Superior temporal gyrus (tissue), 1 donor: ENCODE data around the gene ATP1A1.
A peak's percentile ranks its signal among the peaks of the same experiment; 100 is the strongest.

Experiments used
- DNase-seq: peaks from one replicate; pipeline ENCODE4 v3.0.0-alpha.2; 2016; ENCODE audit errors: extremely low spot score

Gene ATP1A1

GRCh38 chr1:116372191-116372590 lies 853 bp upstream of the ATP1A1 start:
- DNase-seq, result no peak

GRCh38 chr1:116373431-116374352 lies 648 bp downstream of the ATP1A1 start:
- no peak for DNase-seq

GRCh38 chr1:116374353-116375147 lies 1.5 kb downstream of the ATP1A1 start:
- no peak for DNase-seq

GRCh38 chr1:116375148-116375886 lies 2.3 kb downstream of the ATP1A1 start:
- peak; percentile 76 for DNase-seq

- DNase-seq, result peak; percentile 79
These were observed 3.1 kb downstream of the ATP1A1 start for GRCh38 chr1:116375887-116376728.

- DNase-seq, result no peak
These were observed 3.7 kb downstream of the ATP1A1 start for GRCh38 chr1:116376729-116377086.

- peak; percentile 87 for DNase-seq
These were observed 4.8 kb downstream of the ATP1A1 start for GRCh38 chr1:116377541-116378529.

- no peak for DNase-seq
These were observed 6.1 kb downstream of the ATP1A1 start for GRCh38 chr1:116379057-116379630.

GRCh38 chr1:116379674-116380498 lies 6.8 kb downstream of the ATP1A1 start:
- no peak for DNase-seq

- no peak for DNase-seq
These were observed 7.6 kb downstream of the ATP1A1 start for GRCh38 chr1:116380499-116381242.

- no peak for DNase-seq
These were observed 9.3 kb downstream of the ATP1A1 start for GRCh38 chr1:116382321-116382720.

GRCh38 chr1:116382857-116383483 lies 9.9 kb downstream of the ATP1A1 start:
- no peak for DNase-seq

GRCh38 chr1:116386042-116386441 lies 13.0 kb downstream of the ATP1A1 start:
- no peak for DNase-seq

- DNase-seq, result no peak
These were observed 14.5 kb downstream of the ATP1A1 start for GRCh38 chr1:116387551-116387950.

- DNase-seq, result no peak
These were observed 15.1 kb downstream of the ATP1A1 start for GRCh38 chr1:116388122-116388521.

GRCh38 chr1:116389013-116389412 lies 16.0 kb downstream of the ATP1A1 start:
- no peak for DNase-seq

- no peak for DNase-seq
These were observed 16.6 kb downstream of the ATP1A1 start for GRCh38 chr1:116389686-116390085.
